K562 (cell line): ENCODE measurements around the gene GIGYF2. TPM values are rescaled to one million over a fixed set of nuclear protein-coding genes. Genes with fewer than 3 reads are reported as not detected.

Experiments
- ATAC-seq: fragments of 200-7000 bp; cut with Tn5 transposase; 3 replicates; pipeline ENCODE4 v1.9.1; 2020; ENCODE audit warnings: moderate library complexity
- BruUV-seq: library from RNA; stranded (reverse); fragments of 400-500 nt; replicated peaks from 2 replicates; lab custom pipeline; 2021; lab: Mats Ljungman, UMichigan
- CTCF ChIA-PET: fragments of 300-600 bp; formaldehyde crosslinking; extraction: SDS; loops from one replicate; lab custom pipeline; 2021; ENCODE audit warnings: low intra/inter-chr PET ratio; lab: Yijun Ruan, JAX
- POLR2A ChIA-PET: fragments of 300-600, 350-650 bp; sonication (Branson Sonifier 250); formaldehyde crosslinking; extraction: SDS; loops from one replicate; lab custom pipeline; 2021; ENCODE audit warnings: antibody characterized with exemption, inconsistent platforms; lab: Yijun Ruan, JAX
- DNase-seq, 4 experiments: peaks; one replicate each; pipeline versions ENCODE4 v3.0.0 to v3.0.0-alpha.2; 2011 to 2018; ENCODE audit warnings: low spot score in 3 of 4, mixed read lengths in 3 of 4; ENCODE audit errors: extremely low read depth in 1 of 4
- FAIRE-seq: peaks from 2 replicates; lab custom pipeline; 2011; peaks lifted over from hg19 to GRCh38; lab: Jason Lieb, UNC
- H2AFZ ChIP-seq: 2 replicates; pipeline ENCODE4 v1.6.0; 2011; ENCODE audit warnings: low read depth, low read length, control low read depth, inconsistent platforms
- H3K27ac ChIP-seq: fragments of 200-600 bp; 3 replicates; pipeline ENCODE4 v1.8.0; 2011; ENCODE audit warnings: low read depth, mild to moderate bottlenecking, control low read depth, inconsistent platforms, low read length, moderate library complexity, mixed read lengths; ENCODE audit errors: extremely low read depth
- H3K27me3 ChIP-seq, 2 experiments: fragments of 300-600 bp in 1 of 2; 2 replicates in 1 of 2; 3 replicates in 1 of 2; pipeline versions ENCODE4 v1.6.0 to v1.8.0; 2011; ENCODE audit warnings: inconsistent platforms in 2 of 2, low read length in 2 of 2, mild to moderate bottlenecking in 1 of 2, mixed read lengths in 1 of 2, moderate library complexity in 1 of 2; ENCODE audit not compliant: control insufficient read depth in 2 of 2, insufficient read depth in 2 of 2
- H3K36me3 ChIP-seq: fragments of 300-600 bp; 3 replicates; pipeline ENCODE4 v1.8.0; 2011; ENCODE audit warnings: mild to moderate bottlenecking, low read length, inconsistent platforms; ENCODE audit not compliant: control insufficient read depth, insufficient read depth
- H3K4me1 ChIP-seq, 2 experiments: fragments of 200-600 bp in 1 of 2; replicated peaks in 1 of 2; 2 replicates in 1 of 2; 3 replicates in 1 of 2; pipeline versions ENCODE4 v1.5.1 to v1.8.0; 2011; ENCODE audit warnings: inconsistent platforms in 2 of 2, low read length in 2 of 2, mild to moderate bottlenecking in 1 of 2, mixed read lengths in 1 of 2, moderate library complexity in 1 of 2; ENCODE audit not compliant: control insufficient read depth in 2 of 2, insufficient read depth in 2 of 2
- H3K4me2 ChIP-seq: 2 replicates; pipeline ENCODE4 v1.6.1; 2011; ENCODE audit warnings: low read length, control low read depth, inconsistent platforms, mixed read lengths; ENCODE audit not compliant: insufficient read depth
- H3K4me3 ChIP-seq: fragments of 200-600 bp; sonication (generic), shearing (Covaris generic); 2 replicates; pipeline ENCODE4 v1.5.1; 2016; ENCODE audit warnings: control low read depth, inconsistent platforms
- H3K79me2 ChIP-seq: fragments of 200-600 bp; 3 replicates; pipeline ENCODE4 v1.8.0; 2011; ENCODE audit warnings: low read length, inconsistent platforms; ENCODE audit not compliant: control insufficient read depth, insufficient read depth
- H3K9ac ChIP-seq, 2 experiments: 2 replicates each; pipeline versions ENCODE4 v1.6.0 to v1.6.1; 2011; ENCODE audit warnings: low read depth in 2 of 2, low read length in 2 of 2, control low read depth in 1 of 2, inconsistent platforms in 1 of 2, mild to moderate bottlenecking in 1 of 2, mixed read lengths in 1 of 2; ENCODE audit not compliant: insufficient read depth in 1 of 2
- H3K9me1 ChIP-seq: one replicate; pipeline ENCODE4 v1.6.0; 2011; ENCODE audit warnings: inconsistent platforms, mild to moderate bottlenecking, low read length, moderate library complexity; ENCODE audit not compliant: control insufficient read depth, insufficient read depth
- H3K9me3 ChIP-seq: replicated peaks from 2 replicates; pipeline ENCODE4 v1.5.1; 2011; ENCODE audit warnings: low read depth, low read length, inconsistent platforms; ENCODE audit not compliant: control insufficient read depth, insufficient read depth
- H4K20me1 ChIP-seq: replicated peaks from 2 replicates; pipeline ENCODE4 v1.6.1; 2011; ENCODE audit warnings: low read length, inconsistent platforms, mixed read lengths; ENCODE audit not compliant: control insufficient read depth, insufficient read depth
- HMBOX1 ChIP-seq: sonication (generic); IDR thresholded peaks from 2 replicates; pipeline ENCODE4 v1.6.1; 2016
- KDM5B ChIP-seq: fragments of 200-600 bp; sonication (generic); IDR thresholded peaks from 2 replicates; pipeline ENCODE4 v1.6.1; 2012; ENCODE audit warnings: low read depth, mild to moderate bottlenecking, moderate library complexity, low read length, control low read depth, inconsistent platforms; ENCODE audit not compliant: insufficient replicate concordance
- MAZ ChIP-seq, 2 experiments: fragments of 450-650 bp in 1 of 2; sonication (generic) in 1 of 2; formaldehyde crosslinking; IDR thresholded peaks in 1 of 2; conservative IDR thresholded peaks in 1 of 2; 2 replicates each; pipeline versions ENCODE4 v1.4.0 to v1.5.0; 2020; ENCODE audit warnings: mild to moderate bottlenecking in 1 of 2, missing genetic modification reagents in 1 of 2
- SIRT6 ChIP-seq: IDR thresholded peaks from one replicate; pipeline ENCODE4 v1.6.1; 2012; ENCODE audit warnings: low read depth, mild to moderate bottlenecking, control low read depth, inconsistent platforms, low read length, moderate library complexity
- ZNF561 ChIP-seq: fragments of 450-650 bp; formaldehyde crosslinking; conservative IDR thresholded peaks from 2 replicates; pipeline ENCODE4 v1.4.0; 2020; ENCODE audit warnings: mild to moderate bottlenecking, moderate library complexity
- WGBS: fragments of 100-300 bp; shearing (Covaris generic); methylation state at CpG from one replicate; pipeline ENCODE4 v1.1.6; 2016; ENCODE audit warnings: low coverage, mixed read lengths; ENCODE audit not compliant: insufficient coverage; ENCODE audit errors: missing lambda C conversion rate; 5-methylcytosine and 5-hydroxymethylcytosine counted together
- in situ Hi-C: fragments of 300-500 bp; cut with MboI; formaldehyde crosslinking; loops from 4 replicates; pipeline ENCODE4 v1.15.0; 2018; ENCODE audit warnings: inconsistent platforms, mixed read lengths
- intact Hi-C: fragments of 100-400 bp; cut with micrococcal nuclease; formaldehyde crosslinking; loops from 2 replicates; pipeline ENCODE4 v1.14.2; 2022
- polyA plus RNA-seq, 8 experiments: library from polyadenylated mRNA; depleted of rRNA in 4 of 8; stranded (reverse) in 5 of 8; unstranded in 3 of 8; fragments of >200 nt; fragmentation: Nextera tagmentation in 2 of 8; fragmentation: Illumina TruSeq in 1 of 8; extraction: Ambion mirVana in 2 of 8; extraction: Trizol in 1 of 8; gene quantifications; 2 replicates each; pipeline versions ENCODE4 v1.2.1 to v1.2.3, GENCODE V29; 2011 to 2014; ENCODE audit warnings: inconsistent platforms in 1 of 8, missing spikeins in 1 of 8
- total RNA-seq, 7 experiments: library from RNA; depleted of rRNA in 6 of 7; stranded (reverse); fragments of >200 nt in 6 of 7; fragmentation: Illumina TruSeq in 2 of 7; extraction: Trizol in 2 of 7; gene quantifications; 2 replicates each; pipeline versions ENCODE4 v1.2.1 to v1.2.3, GENCODE V29; 2011 to 2021; ENCODE audit warnings: low replicate concordance in 1 of 7
- TF ChIP-seq, protein P1 (sequence below): fragments of 450-650 bp; formaldehyde crosslinking; IDR thresholded peaks from 2 replicates; pipeline ENCODE4 v1.4.0; 2020; ENCODE audit warnings: mild to moderate bottlenecking
- TF ChIP-seq, protein P2 (sequence below): IDR thresholded peaks from 2 replicates; pipeline ENCODE4 v1.6.1; 2016; ENCODE audit warnings: missing genetic modification characterization, missing compliant biosample characterization
- TF ChIP-seq, protein P3 (sequence below): sonication (generic); formaldehyde crosslinking; IDR thresholded peaks from 2 replicates; pipeline ENCODE4 v1.8.0; 2022; ENCODE audit warnings: missing genetic modification reagents, mild to moderate bottlenecking, borderline replicate concordance

GIGYF2 gene
- total and polyA plus RNA-seq, 9 of the 15 experiments (the other 6 are each of a cell fraction or from before 2014, with no cell fraction given) = 12.7 to 52.7 (median 34.9) TPM

GRCh38 chr2:232809349-232810124 lies 112.4 kb downstream of the GIGYF2 start:
- Histone ChIP-seq H3K79me2 (no peaks in the 10 kb centered on the region), H3K36me3 (peaks cover 67% of the 10 kb centered on the region), H3K27ac (no peak overlapping the region)
- ATAC-seq = no peak
- in situ Hi-C loops = no loop called here
- TF ChIP-seq SIRT6 (no peak), MAZ (CRISPR knock-in tag; conservative IDR thresholded peaks at IDR 0.05 in 1 of 2, IDR thresholded peaks at IDR 0.05 in 1 of 2) (no peak), KDM5B (no peak), ZNF561 (CRISPR knock-in tag) (no peak), HMBOX1 (no peak)
- TF ChIP-seq, protein P1, sequence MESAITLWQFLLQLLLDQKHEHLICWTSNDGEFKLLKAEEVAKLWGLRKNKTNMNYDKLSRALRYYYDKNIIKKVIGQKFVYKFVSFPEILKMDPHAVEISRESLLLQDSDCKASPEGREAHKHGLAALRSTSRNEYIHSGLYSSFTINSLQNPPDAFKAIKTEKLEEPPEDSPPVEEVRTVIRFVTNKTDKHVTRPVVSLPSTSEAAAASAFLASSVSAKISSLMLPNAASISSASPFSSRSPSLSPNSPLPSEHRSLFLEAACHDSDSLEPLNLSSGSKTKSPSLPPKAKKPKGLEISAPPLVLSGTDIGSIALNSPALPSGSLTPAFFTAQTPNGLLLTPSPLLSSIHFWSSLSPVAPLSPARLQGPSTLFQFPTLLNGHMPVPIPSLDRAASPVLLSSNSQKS = no peak
- TF ChIP-seq, protein P2, sequence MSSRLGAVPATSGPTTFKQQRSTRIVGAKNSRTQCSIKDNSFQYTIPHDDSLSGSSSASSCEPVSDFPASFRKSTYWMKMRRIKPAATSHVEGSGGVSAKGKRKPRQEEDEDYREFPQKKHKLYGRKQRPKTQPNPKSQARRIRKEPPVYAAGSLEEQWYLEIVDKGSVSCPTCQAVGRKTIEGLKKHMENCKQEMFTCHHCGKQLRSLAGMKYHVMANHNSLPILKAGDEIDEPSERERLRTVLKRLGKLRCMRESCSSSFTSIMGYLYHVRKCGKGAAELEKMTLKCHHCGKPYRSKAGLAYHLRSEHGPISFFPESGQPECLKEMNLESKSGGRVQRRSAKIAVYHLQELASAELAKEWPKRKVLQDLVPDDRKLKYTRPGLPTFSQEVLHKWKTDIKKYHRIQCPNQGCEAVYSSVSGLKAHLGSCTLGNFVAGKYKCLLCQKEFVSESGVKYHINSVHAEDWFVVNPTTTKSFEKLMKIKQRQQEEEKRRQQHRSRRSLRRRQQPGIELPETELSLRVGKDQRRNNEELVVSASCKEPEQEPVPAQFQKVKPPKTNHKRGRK (tag) = no peak
- TF ChIP-seq, protein P3, sequence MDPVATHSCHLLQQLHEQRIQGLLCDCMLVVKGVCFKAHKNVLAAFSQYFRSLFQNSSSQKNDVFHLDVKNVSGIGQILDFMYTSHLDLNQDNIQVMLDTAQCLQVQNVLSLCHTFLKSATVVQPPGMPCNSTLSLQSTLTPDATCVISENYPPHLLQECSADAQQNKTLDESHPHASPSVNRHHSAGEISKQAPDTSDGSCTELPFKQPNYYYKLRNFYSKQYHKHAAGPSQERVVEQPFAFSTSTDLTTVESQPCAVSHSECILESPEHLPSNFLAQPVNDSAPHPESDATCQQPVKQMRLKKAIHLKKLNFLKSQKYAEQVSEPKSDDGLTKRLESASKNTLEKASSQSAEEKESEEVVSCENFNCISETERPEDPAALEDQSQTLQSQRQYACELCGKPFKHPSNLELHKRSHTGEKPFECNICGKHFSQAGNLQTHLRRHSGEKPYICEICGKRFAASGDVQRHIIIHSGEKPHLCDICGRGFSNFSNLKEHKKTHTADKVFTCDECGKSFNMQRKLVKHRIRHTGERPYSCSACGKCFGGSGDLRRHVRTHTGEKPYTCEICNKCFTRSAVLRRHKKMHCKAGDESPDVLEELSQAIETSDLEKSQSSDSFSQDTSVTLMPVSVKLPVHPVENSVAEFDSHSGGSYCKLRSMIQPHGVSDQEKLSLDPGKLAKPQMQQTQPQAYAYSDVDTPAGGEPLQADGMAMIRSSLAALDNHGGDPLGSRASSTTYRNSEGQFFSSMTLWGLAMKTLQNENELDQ (CRISPR knock-in tag) = no peak
- TF ChIP-seq, all 486 proteins: peak for 0
- H3K4me2 ChIP-seq = no peak overlapping the region
- no TSS peak for BruUV-seq
- no peak overlapping the region for H3K4me3 ChIP-seq
- H3K4me1 ChIP-seq = no peaks in the 10 kb centered on the region
- no peak overlapping the region for H2AFZ ChIP-seq
- H3K9me1 ChIP-seq = no peaks in the 10 kb centered on the region
- H3K9ac ChIP-seq = no peak overlapping the region
- no peak for DNase-seq
- FAIRE-seq = no peak
- H3K27me3 ChIP-seq = no peaks in the 10 kb centered on the region
- H4K20me1 ChIP-seq = no peaks in the 10 kb centered on the region
- intact Hi-C loops = no loop called here
- no peaks in the 10 kb centered on the region for H3K9me3 ChIP-seq
- POLR2A ChIA-PET = interaction anchor here (1.8 kb wide), 1 partner anchor 8 kb away, joined by 6 read pairs; no protein-coding TSS in a partner anchor
- WGBS = 98% methylated on average over 5 of the region's 5 CpGs
- CTCF ChIA-PET = interaction anchor here (1.3 kb wide), 1 partner anchor 441 kb away, joined by 3 read pairs; no protein-coding TSS in a partner anchor
